HG03558 (cell line): ENCODE data around the gene SPOP.
A peak's percentile ranks its signal among the peaks of the same experiment; 100 is the strongest.
"Not testable (repeated sequence)": the region's sequence is repeated elsewhere in the genome, so short reads cannot be mapped to it uniquely, and the experiment has no call there.

ENCODE experiments used
- ATAC-seq: cut with Tn5 transposase; IDR thresholded peaks from one replicate; pipeline ENCODE4 v1.9.1; 2021; ENCODE audit warnings: moderate number of reproducible peaks; ENCODE audit not compliant: unreplicated experiment; ENCODE audit errors: extremely low read depth

SPOP gene

DNA sequence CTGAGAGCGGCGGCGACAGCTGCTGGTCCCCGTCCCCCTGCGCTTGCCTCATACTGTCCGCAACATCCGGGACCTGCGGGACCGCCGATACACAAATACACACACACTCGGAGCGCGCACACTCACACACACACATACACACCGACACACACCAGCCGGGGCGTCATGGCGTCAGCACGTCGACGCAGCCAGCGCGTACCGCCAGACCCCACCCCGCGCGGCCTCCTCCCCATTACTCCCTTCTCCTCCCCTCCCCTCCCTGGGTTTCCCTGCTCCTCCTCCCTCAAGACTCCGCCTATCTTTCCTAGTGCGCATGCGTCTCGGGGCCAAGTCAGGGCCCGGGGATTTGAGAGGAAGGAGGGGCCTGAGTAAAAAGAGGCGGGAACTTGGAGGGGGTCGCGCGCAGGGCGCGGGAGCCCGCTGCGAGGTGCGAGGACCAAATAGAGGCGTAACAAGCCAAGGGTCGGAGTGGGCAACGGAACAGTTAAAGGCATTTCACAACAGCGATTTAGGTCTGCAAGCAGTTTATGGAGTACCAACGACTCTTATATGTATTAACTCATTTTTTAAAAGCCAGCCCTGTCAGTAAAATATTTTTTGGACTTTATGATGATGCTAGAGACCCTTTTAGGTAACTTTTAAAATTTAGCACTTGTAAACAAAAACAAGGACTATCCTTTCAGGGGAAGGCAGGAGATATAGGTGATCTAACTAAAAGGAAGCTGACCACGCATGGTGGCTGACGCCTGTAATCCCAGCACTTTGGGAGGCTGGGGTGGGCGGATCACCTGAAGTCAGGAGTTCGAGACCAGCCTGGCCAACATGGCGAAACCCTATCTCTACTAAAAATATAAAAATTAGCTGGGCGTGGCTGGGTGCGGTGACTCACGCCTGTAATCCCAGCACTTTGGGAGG is at the start of gene SPOP:
SPOP (minus strand) TSS at position 165 of the 915 bp plus-strand sequence. CDS start 55,287 bp downstream, outside the sequence.
- ATAC-seq, result peak; percentile 40

DNA sequence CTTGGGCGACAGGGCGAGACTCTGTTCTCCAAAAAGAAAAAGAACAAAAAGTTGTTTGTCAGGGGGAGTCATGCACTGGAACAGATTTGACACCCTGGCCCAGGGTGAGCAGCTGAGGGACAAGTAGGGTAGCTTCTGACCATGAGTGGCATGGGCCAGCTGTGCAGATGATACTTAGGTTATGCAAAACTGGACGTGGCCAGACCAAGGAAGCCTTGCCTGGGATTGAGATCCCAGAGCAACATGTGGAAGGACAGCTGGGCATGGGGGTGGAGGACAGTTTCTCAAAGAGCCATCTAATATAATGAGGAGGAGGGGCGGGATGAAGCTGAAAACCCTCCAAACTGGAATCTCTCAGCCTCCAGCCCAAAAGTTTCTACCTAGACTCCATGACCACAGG is 49.5 kb upstream of the SPOP start:
- ATAC-seq, result no peak

- no peak for ATAC-seq
These were observed 47.7 kb upstream of the SPOP start for GRCh38 chr17:49725452-49726130.

- not testable (repeated sequence) for ATAC-seq
These were observed 46.7 kb upstream of the SPOP start for GRCh38 chr17:49724552-49724951.

GRCh38 chr17:49723423-49723822 is 45.5 kb upstream of the SPOP start:
- ATAC-seq, result no peak

- no peak for ATAC-seq
These were observed 44.2 kb upstream of the SPOP start for GRCh38 chr17:49722066-49722465.

GRCh38 chr17:49717371-49717861 is 39.5 kb upstream of the SPOP start:
- ATAC-seq, result no peak

DNA sequence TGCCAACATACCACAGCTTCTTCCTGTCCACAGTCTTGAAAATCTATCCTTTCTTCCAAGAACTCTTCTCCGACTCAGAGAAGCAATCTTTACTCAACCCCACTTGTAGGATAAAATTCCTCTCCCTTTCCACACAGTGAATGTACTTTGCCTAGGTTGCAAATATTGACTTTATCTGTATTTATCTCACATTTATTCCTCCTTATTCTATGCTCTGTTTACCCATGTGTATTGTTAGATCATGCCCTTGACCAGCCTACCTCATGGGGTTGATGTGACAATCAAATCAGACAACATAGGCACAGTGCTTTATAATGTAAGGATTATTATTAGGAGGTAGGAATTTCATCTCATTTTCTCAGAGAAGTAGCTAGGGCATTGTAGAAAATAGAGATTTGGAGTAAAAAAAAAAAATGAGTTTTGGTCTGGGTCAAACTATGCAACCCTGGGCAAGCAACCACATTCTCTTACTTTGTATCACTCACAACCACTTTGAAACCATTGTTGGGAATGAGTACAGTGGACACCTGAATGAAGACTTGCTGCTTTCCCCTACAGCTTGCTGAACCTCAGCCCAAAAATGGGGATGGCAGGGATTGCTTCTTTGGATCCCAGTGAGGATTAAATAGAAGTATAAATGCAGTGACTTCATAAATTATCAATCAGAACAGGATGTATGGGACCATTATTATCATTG is 38.9 kb upstream of the SPOP start:
- ATAC-seq, result no peak

GRCh38 chr17:49715717-49716279 is 37.9 kb upstream of the SPOP start:
- ATAC-seq, result no peak

GRCh38 chr17:49715216-49715615 is 37.3 kb upstream of the SPOP start:
- no peak for ATAC-seq

DNA sequence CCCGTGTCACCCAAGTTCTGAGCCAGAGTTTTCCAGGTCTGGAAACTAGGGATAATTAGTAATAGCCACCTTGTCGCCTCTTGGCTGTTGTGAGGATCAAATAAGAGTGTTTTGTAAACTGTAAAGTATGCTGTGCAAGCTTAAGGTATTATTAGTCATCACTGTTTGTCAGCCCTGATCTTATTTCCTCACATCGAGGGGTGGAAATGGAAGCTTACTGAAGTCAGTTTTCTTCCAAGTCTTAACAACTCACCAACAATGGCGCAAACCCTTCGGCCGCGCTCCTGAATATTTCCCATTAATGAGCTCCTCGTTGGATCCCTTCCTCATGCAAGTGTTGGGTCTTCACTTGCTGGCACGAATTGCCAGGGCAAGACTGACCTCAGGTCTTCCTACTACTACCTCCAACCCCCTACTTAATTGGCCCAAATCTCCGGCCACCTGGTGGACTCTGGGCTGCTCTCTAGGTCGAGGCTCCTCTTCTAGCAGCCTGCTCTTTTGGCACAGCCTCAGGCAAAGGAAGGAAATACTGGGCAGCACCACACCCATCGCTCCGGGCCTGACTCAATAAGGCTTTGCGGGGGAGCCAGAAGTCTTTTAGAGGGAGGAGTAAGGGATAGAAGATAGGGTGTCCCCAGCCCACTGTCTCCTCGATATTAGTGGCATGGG is 30.8 kb upstream of the SPOP start:
- no peak for ATAC-seq

- ATAC-seq, result peak; percentile 78
These were observed 30.0 kb upstream of the SPOP start, which contains the start of gene SLC35B1 for GRCh38 chr17:49707608-49708514. SLC35B1 (minus strand) TSS chr17:49707964; CDS start chr17:49707833, 131 bp downstream.

DNA sequence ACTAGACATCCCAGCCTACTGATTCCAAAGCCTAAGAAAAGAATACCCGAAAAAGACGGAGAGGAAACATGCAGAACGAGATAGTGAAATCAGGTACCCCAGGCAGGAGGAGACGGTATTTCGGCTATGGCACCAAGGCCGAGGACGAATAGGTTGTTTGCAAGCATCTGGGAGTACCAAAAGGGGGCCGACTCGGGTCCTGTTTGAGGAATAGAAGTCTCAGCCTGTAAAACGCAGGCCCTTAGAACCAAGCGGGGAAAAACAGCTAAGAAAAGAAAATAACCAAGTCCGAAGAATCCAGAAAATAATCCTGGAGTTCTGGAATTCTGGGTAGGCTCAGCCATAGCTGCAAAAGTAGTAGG is 29.3 kb upstream of the SPOP start:
- ATAC-seq, result no peak

GRCh38 chr17:49705254-49705653 is 27.4 kb upstream of the SPOP start:
- ATAC-seq, result no peak

GRCh38 chr17:49703557-49704277 is 25.8 kb upstream of the SPOP start:
- no peak for ATAC-seq

GRCh38 chr17:49700960-49701359 is 23.1 kb upstream of the SPOP start:
- ATAC-seq, result no peak

DNA sequence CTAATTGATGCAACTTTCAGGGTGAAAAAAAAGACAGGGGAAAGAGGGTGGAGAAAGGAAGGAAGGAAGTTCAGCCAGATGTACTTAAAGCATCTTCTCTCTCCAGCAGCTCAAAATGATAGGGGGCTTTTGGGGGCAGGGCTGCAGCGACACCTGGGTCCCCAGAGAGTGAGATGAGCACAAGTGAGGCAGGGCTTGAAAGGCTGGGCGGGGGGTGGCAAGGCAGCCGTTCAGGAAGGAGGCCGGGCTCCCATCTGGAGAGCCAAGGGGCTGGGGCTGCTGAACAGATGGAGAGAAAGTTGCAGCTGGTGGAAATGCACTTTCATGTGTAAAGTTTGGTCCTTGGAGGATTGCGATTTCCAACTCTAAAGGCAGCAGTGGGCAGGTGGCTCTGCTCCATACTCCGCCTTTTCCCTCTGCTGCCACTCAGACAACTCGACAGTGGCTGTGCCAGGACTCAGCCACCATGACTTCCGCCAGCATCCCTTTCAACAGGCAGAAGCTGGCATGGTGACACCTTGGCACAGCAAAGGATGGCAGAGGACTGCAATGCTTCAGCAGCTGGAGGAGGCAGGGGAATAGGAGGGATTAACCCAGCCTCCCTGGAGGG is 22.2 kb upstream of the SPOP start:
- no peak for ATAC-seq

- no peak for ATAC-seq
These were observed 20.1 kb upstream of the SPOP start for GRCh38 chr17:49698005-49698404.
